ENCODE results near the gene CACNB2. TPM values are rescaled to one million over a fixed set of nuclear protein-coding genes. Genes with fewer than 3 reads are reported as not detected.

The CACNB2 gene
- total and polyA plus RNA-seq, 2 of the 13 experiments (the other 11 are each of a cell fraction or from before 2014, with no cell fraction given): not detected

- Histone ChIP-seq H3K4me1 (ENCODE audit: insufficient read depth, low read length) (no peaks in the 10 kb centered on the region), H3K36me3 (replicated peaks in 1 of 2; ENCODE audit: control insufficient read depth in 1 of 2, insufficient read depth in 2 of 2, low read length in 2 of 2) (no peaks in the 10 kb centered on the region), H3K9ac (ENCODE audit: insufficient read depth, low read depth, low read length) (no peak overlapping the region), H4K20me1 (ENCODE audit: insufficient read depth, low read length) (no peaks in the 10 kb centered on the region), H3K27ac (ENCODE audit: extremely low read length, insufficient read depth, low read length) (no peak overlapping the region), H2AFZ (ENCODE audit: low read length) (no peak overlapping the region), H3K4me3 (replicated peaks in 1 of 3; ENCODE audit: insufficient read depth in 1 of 3, low read depth in 2 of 3, low read length in 3 of 3) (no peak overlapping the region), H3K9me3 (ENCODE audit: low read length) (no peaks in the 10 kb centered on the region), H3K79me2 (ENCODE audit: insufficient read depth, low read length) (no peaks in the 10 kb centered on the region), H3K4me2 (ENCODE audit: low read depth, low read length) (no peak overlapping the region), H3K27me3 (ENCODE audit: control insufficient read depth in 1 of 2, insufficient read depth in 2 of 2, low read length in 2 of 2) (peaks cover 0 to 4% of the 10 kb centered on the region in 2 experiments; a peak in 1 of 5 replicates)
- no peak for ATAC-seq
- POLR2A ChIA-PET: no interaction called here
- 57% methylated on average over 4 of the region's 8 CpGs for WGBS (ENCODE audit: low lambda C conversion rate)
- DNase-seq (ENCODE audit: low spot score): no peak
- no TSS peak for BruUV-seq (replicated peaks)
- CTCF ChIA-PET (ENCODE audit: low intra/inter-chr PET ratio, low total read pairs): no interaction called here
- in situ Hi-C loops (cut with HindIII; ENCODE audit: extremely low pct_ligation_motif_present, low pct_unique_long_range_greater_than_20kb): no loop called here
- TF ChIP-seq IKZF4 (CRISPR knock-in tag; IDR thresholded peaks at IDR 0.05; ENCODE audit: borderline replicate concordance, low read depth, not compliant biosample characterization) (no peak), MAFG (CRISPR knock-in tag; IDR thresholded peaks at IDR 0.05) (no peak), ZNF207 (IDR thresholded peaks at IDR 0.05; ENCODE audit: borderline replicate concordance) (no peak), ZNF7 (CRISPR knock-in tag; IDR thresholded peaks at IDR 0.05) (no peak)
- intact Hi-C loops (cut with micrococcal nuclease; ENCODE audit: unreplicated experiment): no loop called here
- FAIRE-seq: no peak
Observed at GRCh38 chr10:18474118-18474455, 333.9 kb downstream of the CACNB2 start.

- Histone ChIP-seq H3K36me3 (replicated peaks in 1 of 2; ENCODE audit: control insufficient read depth in 1 of 2, insufficient read depth in 2 of 2, low read length in 2 of 2) (no peaks in the 10 kb centered on the region), H3K79me2 (ENCODE audit: insufficient read depth, low read length) (no peaks in the 10 kb centered on the region), H3K27ac (ENCODE audit: extremely low read length, insufficient read depth, low read length) (no peak overlapping the region), H3K4me1 (ENCODE audit: insufficient read depth, low read length) (no peaks in the 10 kb centered on the region), H2AFZ (ENCODE audit: low read length) (no peak overlapping the region), H3K4me2 (ENCODE audit: low read depth, low read length) (no peak overlapping the region), H4K20me1 (ENCODE audit: insufficient read depth, low read length) (no peaks in the 10 kb centered on the region), H3K4me3 (replicated peaks in 1 of 3; ENCODE audit: insufficient read depth in 1 of 3, low read depth in 2 of 3, low read length in 3 of 3) (no peak overlapping the region), H3K27me3 (ENCODE audit: control insufficient read depth in 1 of 2, insufficient read depth in 2 of 2, low read length in 2 of 2) (peaks cover 0 to 4% of the 10 kb centered on the region in 2 experiments; a peak in 1 of 5 replicates), H3K9ac (ENCODE audit: insufficient read depth, low read depth, low read length) (no peak overlapping the region), H3K9me3 (ENCODE audit: low read length) (no peaks in the 10 kb centered on the region)
- in situ Hi-C loops (cut with HindIII; ENCODE audit: extremely low pct_ligation_motif_present, low pct_unique_long_range_greater_than_20kb) (no loop called here), intact Hi-C loops (cut with micrococcal nuclease; ENCODE audit: unreplicated experiment) (no loop called here)
- DNase-seq (ENCODE audit: low spot score) (no peak), FAIRE-seq (no peak), ATAC-seq (no peak)
- 60% methylated on average over 7 of the region's 7 CpGs for WGBS (ENCODE audit: low lambda C conversion rate)
- no peak for TF ChIP-seq ZNF275 (CRISPR knock-in tag; IDR thresholded peaks at IDR 0.05; ENCODE audit: borderline replicate concordance)
- BruUV-seq (replicated peaks): no TSS peak
- POLR2A ChIA-PET: no interaction called here
- CTCF ChIA-PET (ENCODE audit: low intra/inter-chr PET ratio, low total read pairs): no interaction called here
Observed at GRCh38 chr10:18476076-18476647, 335.9 kb downstream of the CACNB2 start.
